HepG2 (cell line): ENCODE measurements around the gene IGSF8. TPM values are rescaled to one million over a fixed set of nuclear protein-coding genes. Genes with fewer than 3 reads are reported as not detected.

Experiments
- ATAC-seq: fragments of 200-7000 bp; cut with Tn5 transposase; 3 replicates; pipeline ENCODE4 v1.9.1; 2020; ENCODE audit warnings: mild to moderate bottlenecking, moderate library complexity
- BruUV-seq: library from RNA; stranded (reverse); fragments of 400-500 nt; replicated peaks from 2 replicates; lab custom pipeline; 2021; lab: Mats Ljungman, UMichigan
- CTCF ChIA-PET: fragments of 300-600 bp; formaldehyde crosslinking; extraction: SDS; loops from one replicate; lab custom pipeline; 2021; ENCODE audit warnings: low total read pairs, inconsistent platforms, low intra/inter-chr PET ratio; lab: Yijun Ruan, JAX
- POLR2A ChIA-PET: fragments of 350-600 bp; sonication (Branson Sonifier 250); formaldehyde crosslinking; loops from one replicate; lab custom pipeline; 2020; ENCODE audit warnings: antibody characterized with exemption, inconsistent platforms; lab: Yijun Ruan, JAX
- DNase-seq: peaks from one replicate; pipeline ENCODE4 v3.0.0-alpha.2; 2015; ENCODE audit warnings: low spot score
- FAIRE-seq: peaks from 3 replicates; lab custom pipeline; 2011; peaks lifted over from hg19 to GRCh38; lab: Jason Lieb, UNC
- H2AFZ ChIP-seq: one replicate; pipeline ENCODE4 v1.6.1; 2011; ENCODE audit warnings: low read length, inconsistent platforms
- H3K27ac ChIP-seq: fragments of 300-600 bp; 3 replicates; pipeline ENCODE4 v1.8.0; 2011; ENCODE audit warnings: mixed run types, mild to moderate bottlenecking, mixed read lengths, low read length, inconsistent platforms; ENCODE audit not compliant: insufficient read depth; ENCODE audit errors: extremely low read length
- H3K27me3 ChIP-seq, 2 experiments: fragments of 200-600 bp in 1 of 2; 2 replicates in 1 of 2; 3 replicates in 1 of 2; pipeline versions ENCODE4 v1.6.0 to v1.8.0; 2011; ENCODE audit warnings: low read length in 2 of 2, mild to moderate bottlenecking in 2 of 2, moderate library complexity in 2 of 2, inconsistent platforms in 1 of 2; ENCODE audit not compliant: insufficient read depth in 2 of 2, control insufficient read depth in 1 of 2
- H3K36me3 ChIP-seq, 2 experiments: fragments of 200-600 bp in 1 of 2; replicated peaks in 1 of 2; 2 replicates in 1 of 2; 3 replicates in 1 of 2; pipeline versions ENCODE4 v1.5.1 to v1.8.0; 2011; ENCODE audit warnings: low read length in 2 of 2, inconsistent platforms in 1 of 2; ENCODE audit not compliant: insufficient read depth in 2 of 2, control insufficient read depth in 1 of 2
- H3K4me1 ChIP-seq: 2 replicates; pipeline ENCODE4 v1.5.1; 2012; ENCODE audit warnings: low read length, inconsistent platforms; ENCODE audit not compliant: insufficient read depth
- H3K4me2 ChIP-seq: 2 replicates; pipeline ENCODE4 v1.6.0; 2011; ENCODE audit warnings: low read depth, low read length, inconsistent platforms
- H3K4me3 ChIP-seq, 3 experiments: fragments of 200-600 bp in 1 of 3; sonication (generic), shearing (Covaris generic) in 1 of 3; replicated peaks in 1 of 3; 2 replicates each; pipeline ENCODE4 v1.5.1; 2011 to 2016; ENCODE audit warnings: low read length in 3 of 3, inconsistent platforms in 2 of 3, low read depth in 2 of 3, mild to moderate bottlenecking in 2 of 3, control low read depth in 1 of 3, mixed read lengths in 1 of 3; ENCODE audit not compliant: insufficient read depth in 1 of 3
- H3K79me2 ChIP-seq: one replicate; pipeline ENCODE4 v1.6.1; 2011; ENCODE audit warnings: low read length, inconsistent platforms; ENCODE audit not compliant: insufficient read depth
- H3K9ac ChIP-seq: 2 replicates; pipeline ENCODE4 v1.6.0; 2011; ENCODE audit warnings: mild to moderate bottlenecking, low read depth, low read length, inconsistent platforms; ENCODE audit not compliant: insufficient read depth
- H3K9me3 ChIP-seq: 2 replicates; pipeline ENCODE4 v1.5.1; 2012; ENCODE audit warnings: mild to moderate bottlenecking, low read length
- H4K20me1 ChIP-seq: 2 replicates; pipeline ENCODE4 v1.6.0; 2011; ENCODE audit warnings: inconsistent platforms, mild to moderate bottlenecking, low read length, moderate library complexity; ENCODE audit not compliant: insufficient read depth
- ARNTL ChIP-seq: sonication (generic); formaldehyde crosslinking; IDR thresholded peaks from 2 replicates; pipeline ENCODE4 v1.4.0; 2020; ENCODE audit warnings: mild to moderate bottlenecking, missing genetic modification reagents
- FOXO1 ChIP-seq: sonication (generic); formaldehyde crosslinking; IDR thresholded peaks from 2 replicates; pipeline ENCODE4 v1.4.0; 2020; ENCODE audit warnings: missing genetic modification reagents
- KLF6 ChIP-seq: IDR thresholded peaks from 2 replicates; pipeline ENCODE4 v1.8.0; 2016; ENCODE audit warnings: missing biosample characterization, missing genetic modification reagents
- MEF2D ChIP-seq: sonication (generic); formaldehyde crosslinking; IDR thresholded peaks from 2 replicates; pipeline ENCODE4 v1.5.1; 2020; ENCODE audit warnings: mild to moderate bottlenecking, missing genetic modification reagents
- MLLT10 ChIP-seq: sonication (generic); formaldehyde crosslinking; IDR thresholded peaks from 2 replicates; pipeline ENCODE4 v1.4.0; 2020; ENCODE audit warnings: missing genetic modification reagents
- MXD4 ChIP-seq: IDR thresholded peaks from 2 replicates; pipeline ENCODE4 v1.6.1; 2016; ENCODE audit warnings: mild to moderate bottlenecking, missing biosample characterization, missing genetic modification reagents
- NCOR1 ChIP-seq: fragments of 200-600 bp; sonication (generic); IDR thresholded peaks from 2 replicates; pipeline ENCODE4 v1.7.0; 2017; ENCODE audit warnings: antibody characterized with exemption, low read length, borderline replicate concordance
- TBX2 ChIP-seq: sonication (generic); formaldehyde crosslinking; IDR thresholded peaks from 2 replicates; pipeline ENCODE4 v1.5.0; 2020; ENCODE audit warnings: missing genetic modification reagents, mild to moderate bottlenecking, borderline replicate concordance
- YEATS4 ChIP-seq: sonication (generic); formaldehyde crosslinking; IDR thresholded peaks from 2 replicates; pipeline ENCODE4 v1.4.0; 2020; ENCODE audit warnings: missing genetic modification reagents, borderline replicate concordance
- ZFP90 ChIP-seq: sonication (generic); formaldehyde crosslinking; IDR thresholded peaks from 2 replicates; pipeline ENCODE4 v1.8.0; 2022; ENCODE audit warnings: missing genetic modification reagents, mild to moderate bottlenecking, inconsistent platforms, borderline replicate concordance
- ZNF629 ChIP-seq: sonication (generic); formaldehyde crosslinking; conservative IDR thresholded peaks from 2 replicates; pipeline ENCODE4 v1.5.0; 2020; ENCODE audit warnings: missing genetic modification reagents
- ZNF75D ChIP-seq: sonication (generic); formaldehyde crosslinking; IDR thresholded peaks from 2 replicates; pipeline ENCODE4 v1.8.1; 2023; ENCODE audit warnings: missing genetic modification reagents, mild to moderate bottlenecking, borderline replicate concordance
- ZNF780A ChIP-seq: sonication (generic); formaldehyde crosslinking; IDR thresholded peaks from 2 replicates; pipeline ENCODE4 v1.8.0; 2022; ENCODE audit warnings: mild to moderate bottlenecking, missing genetic modification reagents, moderate library complexity
- ZSCAN30 ChIP-seq: sonication (generic); formaldehyde crosslinking; IDR thresholded peaks from 2 replicates; pipeline ENCODE4 v1.5.0; 2020; ENCODE audit warnings: mild to moderate bottlenecking, missing genetic modification reagents
- in situ Hi-C: cut with HindIII; loops from 2 replicates; pipeline ENCODE4 v1.10.0; 2017; ENCODE audit warnings: low pct_unique_long_range_greater_than_20kb; ENCODE audit not compliant: extremely low pct_ligation_motif_present
- intact Hi-C: fragments of 100-400 bp; cut with micrococcal nuclease; formaldehyde crosslinking; loops from one replicate; pipeline ENCODE4 v1.10.0; 2022; ENCODE audit not compliant: unreplicated experiment
- polyA plus RNA-seq, 8 experiments: library from polyadenylated mRNA; depleted of rRNA in 3 of 8; stranded (reverse) in 7 of 8; unstranded in 1 of 8; fragments of >200 nt; fragmentation: Illumina TruSeq in 4 of 8; extraction: Trizol in 4 of 8; gene quantifications; 2 replicates each; pipeline versions ENCODE4 v1.2.1 to v1.2.3, GENCODE V29; 2011 to 2016; ENCODE audit warnings: low read depth in 4 of 8, missing spikeins in 1 of 8, mixed read lengths in 1 of 8; ENCODE audit not compliant: insufficient read depth in 1 of 8
- total RNA-seq, 5 experiments: library from RNA; depleted of rRNA; stranded (reverse); fragments of >200 nt; fragmentation: Illumina TruSeq; extraction: Trizol; gene quantifications; 2 replicates each; pipeline ENCODE4 v1.2.3, GENCODE V29; 2016; ENCODE audit warnings: low read depth in 1 of 5
- TF ChIP-seq, protein P1 (sequence below): sonication (generic); formaldehyde crosslinking; IDR thresholded peaks from 2 replicates; pipeline ENCODE4 v1.4.0; 2020; ENCODE audit warnings: missing genetic modification reagents
- TF ChIP-seq, protein P2 (sequence below): sonication (generic); formaldehyde crosslinking; IDR thresholded peaks from 2 replicates; pipeline ENCODE4 v1.4.0; 2020; ENCODE audit warnings: missing genetic modification reagents, borderline replicate concordance
- TF ChIP-seq, protein P3 (sequence below): sonication (generic); formaldehyde crosslinking; IDR thresholded peaks from 2 replicates; pipeline ENCODE4 v1.9.0; 2021; ENCODE audit warnings: missing genetic modification reagents, mild to moderate bottlenecking, borderline replicate concordance

IGSF8 gene
- total and polyA plus RNA-seq, 2 of the 13 experiments (the other 11 are each of a cell fraction or from before 2014, with no cell fraction given) = 24.0 to 41.0 TPM

DNA sequence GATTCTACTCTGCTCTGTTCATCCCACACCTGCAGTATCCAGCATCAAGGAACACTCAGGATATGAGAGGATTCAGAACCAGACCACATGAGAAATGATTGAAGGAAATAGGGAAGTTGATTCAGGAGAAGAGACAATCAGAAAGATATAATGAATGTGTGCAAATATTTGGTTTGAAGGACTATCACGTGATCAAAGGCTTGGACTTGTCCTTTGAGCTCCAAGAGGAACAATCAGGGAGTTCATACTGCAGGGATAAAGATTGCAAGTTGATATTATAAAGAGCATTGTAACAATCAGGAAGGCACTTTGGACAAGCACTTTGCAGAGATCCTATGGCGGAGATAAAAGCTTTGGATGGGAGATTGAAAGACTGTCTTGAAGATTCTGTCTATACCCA lies 52.8 kb downstream of the IGSF8 start (continued):
- TF ChIP-seq, protein P1, sequence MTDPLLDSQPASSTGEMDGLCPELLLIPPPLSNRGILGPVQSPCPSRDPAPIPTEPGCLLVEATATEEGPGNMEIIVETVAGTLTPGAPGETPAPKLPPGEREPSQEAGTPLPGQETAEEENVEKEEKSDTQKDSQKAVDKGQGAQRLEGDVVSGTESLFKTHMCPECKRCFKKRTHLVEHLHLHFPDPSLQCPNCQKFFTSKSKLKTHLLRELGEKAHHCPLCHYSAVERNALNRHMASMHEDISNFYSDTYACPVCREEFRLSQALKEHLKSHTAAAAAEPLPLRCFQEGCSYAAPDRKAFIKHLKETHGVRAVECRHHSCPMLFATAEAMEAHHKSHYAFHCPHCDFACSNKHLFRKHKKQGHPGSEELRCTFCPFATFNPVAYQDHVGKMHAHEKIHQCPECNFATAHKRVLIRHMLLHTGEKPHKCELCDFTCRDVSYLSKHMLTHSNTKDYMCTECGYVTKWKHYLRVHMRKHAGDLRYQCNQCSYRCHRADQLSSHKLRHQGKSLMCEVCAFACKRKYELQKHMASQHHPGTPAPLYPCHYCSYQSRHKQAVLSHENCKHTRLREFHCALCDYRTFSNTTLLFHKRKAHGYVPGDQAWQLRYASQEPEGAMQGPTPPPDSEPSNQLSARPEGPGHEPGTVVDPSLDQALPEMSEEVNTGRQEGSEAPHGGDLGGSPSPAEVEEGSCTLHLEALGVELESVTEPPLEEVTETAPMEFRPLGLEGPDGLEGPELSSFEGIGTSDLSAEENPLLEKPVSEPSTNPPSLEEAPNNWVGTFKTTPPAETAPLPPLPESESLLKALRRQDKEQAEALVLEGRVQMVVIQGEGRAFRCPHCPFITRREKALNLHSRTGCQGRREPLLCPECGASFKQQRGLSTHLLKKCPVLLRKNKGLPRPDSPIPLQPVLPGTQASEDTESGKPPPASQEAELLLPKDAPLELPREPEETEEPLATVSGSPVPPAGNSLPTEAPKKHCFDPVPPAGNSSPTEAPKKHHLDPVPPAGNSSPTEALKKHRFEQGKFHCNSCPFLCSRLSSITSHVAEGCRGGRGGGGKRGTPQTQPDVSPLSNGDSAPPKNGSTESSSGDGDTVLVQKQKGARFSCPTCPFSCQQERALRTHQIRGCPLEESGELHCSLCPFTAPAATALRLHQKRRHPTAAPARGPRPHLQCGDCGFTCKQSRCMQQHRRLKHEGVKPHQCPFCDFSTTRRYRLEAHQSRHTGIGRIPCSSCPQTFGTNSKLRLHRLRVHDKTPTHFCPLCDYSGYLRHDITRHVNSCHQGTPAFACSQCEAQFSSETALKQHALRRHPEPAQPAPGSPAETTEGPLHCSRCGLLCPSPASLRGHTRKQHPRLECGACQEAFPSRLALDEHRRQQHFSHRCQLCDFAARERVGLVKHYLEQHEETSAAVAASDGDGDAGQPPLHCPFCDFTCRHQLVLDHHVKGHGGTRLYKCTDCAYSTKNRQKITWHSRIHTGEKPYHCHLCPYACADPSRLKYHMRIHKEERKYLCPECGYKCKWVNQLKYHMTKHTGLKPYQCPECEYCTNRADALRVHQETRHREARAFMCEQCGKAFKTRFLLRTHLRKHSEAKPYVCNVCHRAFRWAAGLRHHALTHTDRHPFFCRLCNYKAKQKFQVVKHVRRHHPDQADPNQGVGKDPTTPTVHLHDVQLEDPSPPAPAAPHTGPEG (CRISPR knock-in tag) = no peak
- TF ChIP-seq ZNF629 (CRISPR knock-in tag) = no peak
- no peak for TF ChIP-seq ARNTL (CRISPR knock-in tag)

DNA sequence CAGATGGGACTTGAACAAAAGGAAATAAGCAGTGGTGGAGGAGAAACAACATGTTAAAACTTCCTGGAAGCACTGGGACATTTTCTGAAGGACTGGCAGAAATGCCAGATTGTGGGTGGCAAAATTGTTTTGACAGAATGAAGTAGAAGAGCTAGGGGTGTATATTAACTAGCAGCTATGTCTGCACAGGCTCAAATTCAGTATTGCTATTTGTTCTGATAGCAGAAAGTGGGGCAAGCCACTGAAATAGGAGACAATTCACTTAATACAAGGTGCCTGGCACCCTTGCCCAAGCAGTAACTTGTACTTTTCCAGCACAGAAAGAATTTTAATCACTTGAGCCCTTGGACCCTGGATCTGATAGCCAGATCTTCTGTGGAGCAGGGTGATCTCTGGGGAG lies 54.9 kb downstream of the IGSF8 start:
- Histone ChIP-seq H3K79me2 (no peaks in the 10 kb centered on the region), H2AFZ (no peak overlapping the region), H3K4me1 (peaks cover 52% of the 10 kb centered on the region), H3K9me3 (no peaks in the 10 kb centered on the region), H3K4me3 (no peak overlapping the region), H3K9ac (no peak overlapping the region), H3K27ac (no peak overlapping the region), H3K36me3 (peaks cover 10 to 18% of the 10 kb centered on the region in 2 experiments; a peak in 4 of 5 replicates), H4K20me1 (no peaks in the 10 kb centered on the region), H3K4me2 (no peak overlapping the region), H3K27me3 (no peaks in the 10 kb centered on the region)
- BruUV-seq = no TSS peak
- FAIRE-seq (no peak), DNase-seq (no peak), ATAC-seq (no peak)
- ChIA-PET CTCF (no interaction called here), POLR2A (no interaction called here)
- in situ Hi-C loops = no loop called here
- intact Hi-C loops = no loop called here
- TF ChIP-seq YEATS4 (CRISPR knock-in tag) = no peak
- TF ChIP-seq, protein P2, sequence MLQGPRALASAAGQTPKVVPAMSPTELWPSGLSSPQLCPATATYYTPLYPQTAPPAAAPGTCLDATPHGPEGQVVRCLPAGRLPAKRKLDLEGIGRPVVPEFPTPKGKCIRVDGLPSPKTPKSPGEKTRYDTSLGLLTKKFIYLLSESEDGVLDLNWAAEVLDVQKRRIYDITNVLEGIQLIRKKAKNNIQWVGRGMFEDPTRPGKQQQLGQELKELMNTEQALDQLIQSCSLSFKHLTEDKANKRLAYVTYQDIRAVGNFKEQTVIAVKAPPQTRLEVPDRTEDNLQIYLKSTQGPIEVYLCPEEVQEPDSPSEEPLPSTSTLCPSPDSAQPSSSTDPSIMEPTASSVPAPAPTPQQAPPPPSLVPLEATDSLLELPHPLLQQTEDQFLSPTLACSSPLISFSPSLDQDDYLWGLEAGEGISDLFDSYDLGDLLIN (CRISPR knock-in tag) = no peak
- no peak for TF ChIP-seq ZSCAN30 (CRISPR knock-in tag)
- TF ChIP-seq TBX2 (CRISPR knock-in tag) = no peak
- TF ChIP-seq ZFP90 (CRISPR knock-in tag) = no peak
- no peak for TF ChIP-seq KLF6 (CRISPR knock-in tag)
- no peak for TF ChIP-seq MLLT10 (CRISPR knock-in tag)
- TF ChIP-seq ZNF780A (CRISPR knock-in tag) = no peak
- TF ChIP-seq MXD4 = no peak
- TF ChIP-seq NCOR1 = no peak
- TF ChIP-seq ZNF75D = no peak
- TF ChIP-seq, protein P3, sequence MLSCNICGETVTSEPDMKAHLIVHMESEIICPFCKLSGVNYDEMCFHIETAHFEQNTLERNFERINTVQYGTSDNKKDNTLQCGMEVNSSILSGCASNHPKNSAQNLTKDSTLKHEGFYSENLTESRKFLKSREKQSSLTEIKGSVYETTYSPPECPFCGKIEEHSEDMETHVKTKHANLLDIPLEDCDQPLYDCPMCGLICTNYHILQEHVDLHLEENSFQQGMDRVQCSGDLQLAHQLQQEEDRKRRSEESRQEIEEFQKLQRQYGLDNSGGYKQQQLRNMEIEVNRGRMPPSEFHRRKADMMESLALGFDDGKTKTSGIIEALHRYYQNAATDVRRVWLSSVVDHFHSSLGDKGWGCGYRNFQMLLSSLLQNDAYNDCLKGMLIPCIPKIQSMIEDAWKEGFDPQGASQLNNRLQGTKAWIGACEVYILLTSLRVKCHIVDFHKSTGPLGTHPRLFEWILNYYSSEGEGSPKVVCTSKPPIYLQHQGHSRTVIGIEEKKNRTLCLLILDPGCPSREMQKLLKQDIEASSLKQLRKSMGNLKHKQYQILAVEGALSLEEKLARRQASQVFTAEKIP (CRISPR knock-in tag) = no peak
- no peak for TF ChIP-seq MEF2D
- no peak for TF ChIP-seq FOXO1 (CRISPR knock-in tag)
